PFSK-1 (cell line): ENCODE results near the gene CEBPA.

Experiments used
- FOXP2 ChIP-seq: optimal IDR thresholded peaks from 2 replicates; pipeline ENCODE3; 2011; ENCODE audit warnings: borderline replicate concordance, control low read depth, inconsistent platforms; ENCODE audit not compliant: insufficient read depth; ENCODE audit errors: extremely low read length, extremely low read depth
- POLR2AphosphoS5 ChIP-seq: IDR thresholded peaks from 2 replicates; pipeline ENCODE4 v1.6.1; 2012; ENCODE audit warnings: low read depth, mild to moderate bottlenecking, control low read depth, low read length, moderate library complexity
- REST ChIP-seq, 2 experiments: IDR thresholded peaks; 2 replicates each; pipeline versions ENCODE4 v1.6.1 to v1.8.0; 2011 to 2012; ENCODE audit warnings: low read depth in 2 of 2, low read length in 2 of 2, control low read depth in 1 of 2, inconsistent platforms in 1 of 2, mild to moderate bottlenecking in 1 of 2, moderate library complexity in 1 of 2; ENCODE audit not compliant: insufficient read depth in 1 of 2
- SIN3A ChIP-seq: IDR thresholded peaks from 2 replicates; pipeline ENCODE4 v1.6.1; 2012; ENCODE audit warnings: mild to moderate bottlenecking, low read length, moderate library complexity, borderline replicate concordance; ENCODE audit not compliant: insufficient read depth
- TAF1 ChIP-seq: IDR thresholded peaks from 2 replicates; pipeline ENCODE4 v1.6.1; 2012; ENCODE audit warnings: low read length, control low read depth, borderline replicate concordance; ENCODE audit not compliant: insufficient read depth

Gene CEBPA

DNA sequence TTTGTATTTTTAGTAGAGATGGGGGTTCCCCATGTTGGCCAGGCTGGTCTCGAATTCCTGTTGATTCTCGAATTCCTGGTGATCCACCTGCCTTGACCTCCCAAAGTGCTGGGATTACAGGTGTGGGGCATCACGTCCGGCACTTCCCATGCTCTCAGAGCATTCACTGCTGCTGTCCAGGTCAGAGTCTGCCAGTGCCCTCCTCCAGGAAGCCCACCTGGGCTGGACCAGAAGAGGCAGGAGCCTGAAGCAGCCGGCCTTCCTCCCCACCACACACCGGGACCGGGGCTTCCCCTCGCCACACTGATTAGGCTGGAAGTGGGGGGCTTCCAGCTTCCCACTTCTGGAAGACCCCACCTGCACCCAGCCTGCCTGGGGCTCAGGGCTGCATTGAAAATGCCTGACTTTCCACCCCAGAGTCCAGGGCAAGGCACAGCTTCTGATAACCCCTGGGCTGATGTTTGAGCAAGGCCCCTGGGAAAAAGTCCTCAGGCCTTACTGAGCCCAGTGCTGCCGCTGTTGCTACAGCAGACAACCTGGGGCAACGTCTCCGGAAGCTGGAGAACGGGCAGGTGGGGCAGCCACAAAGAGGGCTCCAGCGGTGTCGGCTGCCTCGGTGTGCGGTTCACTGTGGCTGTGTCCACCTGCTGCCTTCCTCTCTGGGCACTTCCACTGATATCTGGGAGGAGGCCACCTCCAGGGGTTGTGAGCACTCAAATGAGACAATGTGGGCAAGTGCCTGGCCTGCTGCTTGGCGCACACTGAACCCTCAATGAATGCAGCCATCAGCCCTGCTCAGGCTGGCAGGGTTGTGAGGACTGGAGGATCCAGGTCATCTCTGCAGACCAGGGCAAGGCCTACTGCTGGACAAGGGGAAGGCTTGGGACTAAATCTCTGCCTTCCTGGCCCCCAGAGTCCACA lies 22.6 kb downstream of the CEBPA start:
- TF ChIP-seq TAF1 = no peak
- no peak for TF ChIP-seq FOXP2
- TF ChIP-seq SIN3A = no peak
- no peak for TF ChIP-seq REST (IDR thresholded peaks at IDR 0.05; ENCODE audit: insufficient read depth in 1 of 2, low read depth in 2 of 2, low read length in 2 of 2)
- TF ChIP-seq POLR2AphosphoS5 = no peak

GRCh38 chr19:33278403-33279269 lies 23.7 kb downstream of the CEBPA start:
- TF ChIP-seq POLR2AphosphoS5 = no peak
- TF ChIP-seq REST (IDR thresholded peaks at IDR 0.05; ENCODE audit: insufficient read depth in 1 of 2, low read depth in 2 of 2, low read length in 2 of 2) = no peak
- no peak for TF ChIP-seq TAF1
- no peak for TF ChIP-seq SIN3A
- no peak for TF ChIP-seq FOXP2

DNA sequence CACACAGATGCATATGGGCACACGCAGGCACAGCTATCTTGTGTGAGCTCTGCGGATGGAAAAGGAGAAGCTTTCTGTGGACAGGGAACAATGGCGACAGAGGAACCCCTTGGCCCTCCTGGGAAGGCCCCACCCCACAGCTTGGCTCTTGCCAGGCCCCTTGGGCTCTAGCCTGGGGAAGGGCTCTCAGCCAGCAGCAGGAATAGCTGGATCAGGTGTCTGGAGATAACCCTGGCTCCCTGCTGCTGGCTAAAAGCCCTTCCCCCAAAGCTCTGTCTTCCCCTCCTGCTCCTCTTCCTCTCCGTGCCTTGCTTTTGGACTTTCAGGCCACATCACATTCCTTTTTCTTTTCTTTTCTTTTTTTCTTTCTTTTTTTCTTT lies 24.3 kb downstream of the CEBPA start:
- TF ChIP-seq REST (IDR thresholded peaks at IDR 0.05; ENCODE audit: insufficient read depth in 1 of 2, low read depth in 2 of 2, low read length in 2 of 2) = no peak
- no peak for TF ChIP-seq FOXP2
- no peak for TF ChIP-seq SIN3A
- TF ChIP-seq TAF1 = no peak
- TF ChIP-seq POLR2AphosphoS5 = no peak

DNA sequence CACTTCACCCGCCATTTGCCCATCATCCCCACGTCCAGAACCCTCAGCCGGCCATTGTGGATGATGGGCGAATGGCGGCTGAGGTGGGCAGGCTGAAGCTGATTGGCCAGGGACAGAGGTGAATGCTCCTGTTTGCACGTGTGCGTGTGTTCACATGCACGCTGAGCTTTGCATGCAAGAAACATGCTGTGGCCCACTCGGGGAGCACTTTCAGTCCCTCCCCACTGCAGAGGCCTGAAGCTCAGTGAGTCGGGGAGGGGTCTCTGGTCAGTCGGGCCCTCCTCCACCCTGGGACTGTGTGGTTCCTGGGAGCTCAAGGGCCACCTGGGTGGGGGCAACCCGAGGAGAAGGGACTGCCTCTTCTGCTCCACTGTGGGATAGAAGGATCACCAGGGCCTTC lies 24.9 kb downstream of the CEBPA start:
- TF ChIP-seq TAF1 (no peak), REST (IDR thresholded peaks at IDR 0.05; ENCODE audit: insufficient read depth in 1 of 2, low read depth in 2 of 2, low read length in 2 of 2) (no peak), FOXP2 (no peak), SIN3A (no peak), POLR2AphosphoS5 (no peak)
